Ishikawa (cell line): ENCODE results near the gene TPM1.

ENCODE experiments used
- CEBPB ChIP-seq: IDR thresholded peaks from 2 replicates; pipeline ENCODE4 v1.6.1; 2012
- CREB1 ChIP-seq: IDR thresholded peaks from 2 replicates; pipeline ENCODE4 v1.6.1; 2012; ENCODE audit warnings: low read depth
- EGR1 ChIP-seq: IDR thresholded peaks from 2 replicates; pipeline ENCODE4 v1.6.1; 2012
- EP300 ChIP-seq: IDR thresholded peaks from 2 replicates; pipeline ENCODE4 v1.6.1; 2012; ENCODE audit warnings: borderline replicate concordance
- FOXM1 ChIP-seq: IDR thresholded peaks from 2 replicates; pipeline ENCODE4 v1.6.1; 2012; ENCODE audit warnings: low read depth, borderline replicate concordance
- NFIC ChIP-seq: IDR thresholded peaks from 2 replicates; pipeline ENCODE4 v1.6.1; 2012
- RAD21 ChIP-seq: IDR thresholded peaks from 2 replicates; pipeline ENCODE4 v1.6.1; 2012; ENCODE audit warnings: low read depth
- TAF1 ChIP-seq: IDR thresholded peaks from 2 replicates; pipeline ENCODE4 v1.6.1; 2012; ENCODE audit warnings: low read depth, mild to moderate bottlenecking
- TCF12 ChIP-seq: IDR thresholded peaks from 2 replicates; pipeline ENCODE4 v1.6.1; 2012; ENCODE audit warnings: low read depth
- TEAD4 ChIP-seq: IDR thresholded peaks from 2 replicates; pipeline ENCODE4 v1.6.1; 2012
- YY1 ChIP-seq: IDR thresholded peaks from 2 replicates; pipeline ENCODE4 v1.6.1; 2012; ENCODE audit warnings: low read depth
- ZBTB7A ChIP-seq: IDR thresholded peaks from 2 replicates; pipeline ENCODE4 v1.6.1; 2012; ENCODE audit warnings: low read depth
- TF ChIP-seq, protein P1 (sequence below): IDR thresholded peaks from 2 replicates; pipeline ENCODE4 v1.6.1; 2012; ENCODE audit warnings: low read depth, mild to moderate bottlenecking
- TF ChIP-seq, protein P2 (sequence below): IDR thresholded peaks from 2 replicates; pipeline ENCODE4 v1.6.1; 2012
- TF ChIP-seq, protein P3 (sequence below): IDR thresholded peaks from 2 replicates; pipeline ENCODE4 v1.6.1; 2012

TPM1 gene

DNA sequence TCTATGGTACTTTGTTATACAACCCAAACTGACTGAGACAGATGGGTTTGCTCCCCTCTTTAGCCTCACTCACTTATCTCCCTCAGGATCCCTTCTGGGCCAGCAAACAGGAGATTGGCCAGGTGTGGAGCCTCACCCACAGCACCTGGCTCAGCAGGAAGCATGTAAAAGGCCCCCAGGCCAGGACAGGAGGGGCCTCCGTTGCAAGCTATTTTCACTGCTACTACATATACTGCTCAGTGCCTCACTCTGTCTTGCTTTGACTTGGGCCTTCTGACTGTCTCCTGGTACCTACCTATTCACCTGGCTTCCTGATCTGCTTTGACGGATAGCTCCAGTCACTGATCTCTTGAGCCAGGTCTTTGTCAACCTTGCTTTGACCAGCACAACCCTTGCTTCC is 20.4 kb upstream of the TPM1 start:
- TF ChIP-seq, protein P1, sequence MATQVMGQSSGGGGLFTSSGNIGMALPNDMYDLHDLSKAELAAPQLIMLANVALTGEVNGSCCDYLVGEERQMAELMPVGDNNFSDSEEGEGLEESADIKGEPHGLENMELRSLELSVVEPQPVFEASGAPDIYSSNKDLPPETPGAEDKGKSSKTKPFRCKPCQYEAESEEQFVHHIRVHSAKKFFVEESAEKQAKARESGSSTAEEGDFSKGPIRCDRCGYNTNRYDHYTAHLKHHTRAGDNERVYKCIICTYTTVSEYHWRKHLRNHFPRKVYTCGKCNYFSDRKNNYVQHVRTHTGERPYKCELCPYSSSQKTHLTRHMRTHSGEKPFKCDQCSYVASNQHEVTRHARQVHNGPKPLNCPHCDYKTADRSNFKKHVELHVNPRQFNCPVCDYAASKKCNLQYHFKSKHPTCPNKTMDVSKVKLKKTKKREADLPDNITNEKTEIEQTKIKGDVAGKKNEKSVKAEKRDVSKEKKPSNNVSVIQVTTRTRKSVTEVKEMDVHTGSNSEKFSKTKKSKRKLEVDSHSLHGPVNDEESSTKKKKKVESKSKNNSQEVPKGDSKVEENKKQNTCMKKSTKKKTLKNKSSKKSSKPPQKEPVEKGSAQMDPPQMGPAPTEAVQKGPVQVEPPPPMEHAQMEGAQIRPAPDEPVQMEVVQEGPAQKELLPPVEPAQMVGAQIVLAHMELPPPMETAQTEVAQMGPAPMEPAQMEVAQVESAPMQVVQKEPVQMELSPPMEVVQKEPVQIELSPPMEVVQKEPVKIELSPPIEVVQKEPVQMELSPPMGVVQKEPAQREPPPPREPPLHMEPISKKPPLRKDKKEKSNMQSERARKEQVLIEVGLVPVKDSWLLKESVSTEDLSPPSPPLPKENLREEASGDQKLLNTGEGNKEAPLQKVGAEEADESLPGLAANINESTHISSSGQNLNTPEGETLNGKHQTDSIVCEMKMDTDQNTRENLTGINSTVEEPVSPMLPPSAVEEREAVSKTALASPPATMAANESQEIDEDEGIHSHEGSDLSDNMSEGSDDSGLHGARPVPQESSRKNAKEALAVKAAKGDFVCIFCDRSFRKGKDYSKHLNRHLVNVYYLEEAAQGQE = no peak
- no peak for TF ChIP-seq FOXM1
- TF ChIP-seq EGR1 = no peak
- TF ChIP-seq TEAD4 = no peak
- TF ChIP-seq TAF1 = no peak
- TF ChIP-seq NFIC = no peak
- no peak for TF ChIP-seq YY1
- no peak for TF ChIP-seq CEBPB
- TF ChIP-seq, protein P2, sequence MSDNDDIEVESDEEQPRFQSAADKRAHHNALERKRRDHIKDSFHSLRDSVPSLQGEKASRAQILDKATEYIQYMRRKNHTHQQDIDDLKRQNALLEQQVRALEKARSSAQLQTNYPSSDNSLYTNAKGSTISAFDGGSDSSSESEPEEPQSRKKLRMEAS = no peak
- no peak for TF ChIP-seq EP300

DNA sequence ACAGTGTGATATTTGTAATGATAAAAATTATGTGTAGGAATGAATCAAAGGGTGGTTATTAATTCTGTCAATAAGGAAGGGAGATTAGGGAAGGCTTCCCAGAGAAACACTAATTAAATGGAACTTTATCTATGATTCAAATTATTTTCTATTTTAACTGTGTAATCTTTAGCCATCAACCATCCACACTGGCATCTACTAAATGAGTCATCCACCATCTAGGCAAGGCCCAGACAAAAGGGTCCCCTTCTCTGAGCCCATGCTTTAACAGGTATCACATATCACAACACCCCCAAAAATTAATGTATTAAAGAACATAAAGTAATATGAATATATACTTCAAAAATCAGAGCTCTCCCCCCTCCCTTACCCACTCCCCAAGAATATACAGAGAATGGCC is 19.9 kb upstream of the TPM1 start:
- no peak for TF ChIP-seq CEBPB
- TF ChIP-seq, protein P2 = no peak
- no peak for TF ChIP-seq CREB1
- no peak for TF ChIP-seq NFIC
- TF ChIP-seq EP300 = no peak
- TF ChIP-seq TAF1 = no peak

DNA sequence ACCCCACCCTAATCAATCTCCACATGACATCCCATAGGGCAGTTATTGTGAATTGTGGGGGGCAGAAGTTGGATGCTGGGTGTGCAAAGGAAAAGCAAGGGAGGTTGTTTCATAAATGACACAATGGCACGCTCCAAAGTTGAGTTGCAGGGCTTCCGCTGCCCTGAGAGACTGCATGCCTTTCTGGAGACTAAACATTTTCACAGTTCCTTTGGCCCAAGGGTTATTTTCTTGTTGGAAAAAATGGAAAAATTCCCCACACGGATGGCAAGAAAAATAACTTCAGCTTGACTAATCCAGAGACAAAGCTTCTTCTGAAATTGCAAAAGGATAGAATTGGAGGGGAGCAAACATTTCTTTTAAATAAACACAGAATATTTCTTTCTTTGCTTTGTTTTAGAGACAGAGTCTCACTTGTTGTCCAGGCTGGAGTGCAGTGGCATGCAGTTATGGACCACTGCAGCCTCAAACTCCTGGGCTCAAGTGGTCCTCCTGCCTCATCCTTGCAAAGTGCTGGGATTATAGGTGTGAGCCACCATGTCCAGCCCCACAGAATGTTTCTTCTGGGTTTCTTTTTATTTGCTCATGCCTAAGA is 19.1 kb upstream of the TPM1 start:
- TF ChIP-seq CEBPB (no peak), ZBTB7A (no peak), EGR1 (no peak), EP300 (no peak), TAF1 (no peak), TEAD4 (no peak), CREB1 (no peak), NFIC (no peak), FOXM1 (no peak), RAD21 (no peak), YY1 (no peak)
- TF ChIP-seq, protein P3, sequence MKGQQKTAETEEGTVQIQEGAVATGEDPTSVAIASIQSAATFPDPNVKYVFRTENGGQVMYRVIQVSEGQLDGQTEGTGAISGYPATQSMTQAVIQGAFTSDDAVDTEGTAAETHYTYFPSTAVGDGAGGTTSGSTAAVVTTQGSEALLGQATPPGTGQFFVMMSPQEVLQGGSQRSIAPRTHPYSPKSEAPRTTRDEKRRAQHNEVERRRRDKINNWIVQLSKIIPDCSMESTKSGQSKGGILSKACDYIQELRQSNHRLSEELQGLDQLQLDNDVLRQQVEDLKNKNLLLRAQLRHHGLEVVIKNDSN = no peak
- TF ChIP-seq, protein P2 = no peak
- TF ChIP-seq, protein P1 = no peak

DNA sequence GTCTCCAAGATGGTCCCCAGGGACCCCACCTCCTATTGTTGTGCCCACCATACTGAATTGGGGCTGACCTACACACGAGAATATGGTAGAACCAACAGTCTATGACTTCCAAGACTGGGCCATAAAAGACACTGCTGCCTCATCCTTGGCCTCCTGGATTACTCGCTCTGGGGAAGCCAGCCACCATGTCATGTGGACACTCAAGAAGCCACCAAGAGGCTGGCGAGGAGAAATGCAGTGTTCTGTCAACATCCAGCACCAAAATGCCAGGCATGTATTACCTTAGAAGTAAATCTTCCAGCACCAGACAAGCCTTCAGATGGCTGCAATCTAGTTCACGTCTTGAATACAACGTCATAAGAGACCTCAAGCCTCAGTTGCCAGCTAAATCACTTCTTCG is 17.1 kb upstream of the TPM1 start:
- no peak for TF ChIP-seq EGR1
- TF ChIP-seq TCF12 = no peak
- TF ChIP-seq TEAD4 = no peak
- no peak for TF ChIP-seq TAF1
- TF ChIP-seq RAD21 = no peak
- TF ChIP-seq, protein P1 = no peak
- TF ChIP-seq, protein P2 = no peak
- TF ChIP-seq EP300 = no peak
- TF ChIP-seq ZBTB7A = no peak
- TF ChIP-seq YY1 = no peak
- TF ChIP-seq FOXM1 = no peak
- TF ChIP-seq NFIC = no peak
- no peak for TF ChIP-seq CEBPB
- TF ChIP-seq, protein P3 = no peak
- TF ChIP-seq CREB1 = no peak
